HG02938 (cell line): ENCODE data around the gene IFIT2.
A peak's percentile ranks its signal among the peaks of the same experiment; 100 is the strongest.
"Not testable (repeated sequence)": the region's sequence is repeated elsewhere in the genome, so short reads cannot be mapped to it uniquely, and the experiment has no call there.

Experiments
- ATAC-seq: cut with Tn5 transposase; IDR thresholded peaks from one replicate; pipeline ENCODE4 v1.9.1; 2021; ENCODE audit warnings: mild to moderate bottlenecking, moderate library complexity; ENCODE audit not compliant: unreplicated experiment

Gene IFIT2

DNA sequence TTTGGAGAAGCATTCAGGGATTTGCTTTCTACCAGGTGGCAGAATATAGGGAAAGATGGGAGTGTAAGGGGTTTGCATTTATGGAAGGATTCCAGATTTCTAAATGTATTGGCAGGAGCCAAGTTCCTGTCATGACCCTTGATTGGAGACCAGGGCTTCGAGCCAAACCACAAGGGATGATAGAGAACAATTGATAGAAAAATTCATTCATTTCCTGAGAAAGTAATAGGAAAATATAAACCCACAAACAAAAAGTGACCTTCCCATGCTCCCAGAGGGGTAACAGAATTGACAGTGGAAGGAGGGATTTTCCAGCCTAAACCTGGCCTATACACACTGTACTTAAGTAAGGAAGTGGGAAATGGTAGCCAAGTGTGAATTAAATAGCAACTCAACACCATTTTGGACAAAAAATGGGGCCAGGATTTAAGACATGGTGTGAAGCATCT, 22.4 kb upstream of the IFIT2 start:
- ATAC-seq = no peak

DNA sequence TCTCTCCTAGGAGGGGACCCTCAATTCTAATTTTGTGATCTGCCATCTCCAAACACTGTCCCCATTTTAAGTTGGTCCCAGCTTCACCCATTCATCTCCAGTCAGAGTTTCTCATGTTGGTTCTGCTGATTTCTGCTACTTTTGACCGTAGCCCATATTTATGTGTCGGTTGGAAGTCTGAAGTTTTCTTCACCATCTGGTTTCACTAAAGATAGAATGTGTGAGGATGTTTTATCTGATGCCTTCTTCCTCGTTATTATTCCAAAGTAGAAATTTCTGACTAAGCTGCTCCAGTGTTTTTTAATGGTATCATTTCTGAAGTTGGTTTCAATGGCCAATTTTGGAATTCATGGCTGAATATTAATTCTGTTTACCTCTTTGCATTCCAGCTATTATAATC, 21.3 kb upstream of the IFIT2 start:
- no peak for ATAC-seq

DNA sequence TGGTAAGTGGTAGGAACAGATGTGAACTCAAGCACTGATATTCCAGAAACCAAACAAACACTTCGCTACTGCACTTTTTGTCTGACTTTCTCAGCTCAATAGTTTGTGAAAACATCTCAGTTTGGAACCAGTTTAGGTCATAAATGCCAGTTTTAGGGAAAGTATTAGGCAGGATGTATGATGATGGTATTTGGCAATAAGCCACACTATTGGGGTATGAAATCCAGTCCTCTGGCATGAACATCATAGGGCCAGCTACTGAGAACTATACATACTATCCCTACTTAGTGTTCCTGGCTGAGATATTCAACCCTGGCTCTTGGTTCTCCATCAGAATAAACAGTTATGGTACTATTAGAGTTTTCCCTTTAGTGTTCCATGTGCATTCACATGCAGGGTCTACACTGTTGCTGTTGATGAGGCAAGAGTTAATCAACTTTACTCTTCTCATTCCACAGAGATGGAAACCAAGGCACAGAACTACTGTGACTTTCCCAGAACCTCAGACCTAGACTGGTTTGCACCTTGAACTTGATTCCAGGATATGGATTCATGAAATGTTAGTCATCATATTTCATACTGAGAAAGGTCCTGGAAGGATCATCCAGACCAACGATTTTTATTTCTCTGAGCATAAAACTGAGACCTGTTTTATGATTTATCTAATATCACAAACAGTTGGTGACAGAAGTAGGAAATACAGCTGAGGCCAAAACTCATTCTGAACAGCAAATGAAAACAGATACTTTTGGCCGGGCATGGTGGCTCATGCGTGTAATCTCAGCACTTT, 20.0 kb upstream of the IFIT2 start:
- ATAC-seq = no peak

DNA sequence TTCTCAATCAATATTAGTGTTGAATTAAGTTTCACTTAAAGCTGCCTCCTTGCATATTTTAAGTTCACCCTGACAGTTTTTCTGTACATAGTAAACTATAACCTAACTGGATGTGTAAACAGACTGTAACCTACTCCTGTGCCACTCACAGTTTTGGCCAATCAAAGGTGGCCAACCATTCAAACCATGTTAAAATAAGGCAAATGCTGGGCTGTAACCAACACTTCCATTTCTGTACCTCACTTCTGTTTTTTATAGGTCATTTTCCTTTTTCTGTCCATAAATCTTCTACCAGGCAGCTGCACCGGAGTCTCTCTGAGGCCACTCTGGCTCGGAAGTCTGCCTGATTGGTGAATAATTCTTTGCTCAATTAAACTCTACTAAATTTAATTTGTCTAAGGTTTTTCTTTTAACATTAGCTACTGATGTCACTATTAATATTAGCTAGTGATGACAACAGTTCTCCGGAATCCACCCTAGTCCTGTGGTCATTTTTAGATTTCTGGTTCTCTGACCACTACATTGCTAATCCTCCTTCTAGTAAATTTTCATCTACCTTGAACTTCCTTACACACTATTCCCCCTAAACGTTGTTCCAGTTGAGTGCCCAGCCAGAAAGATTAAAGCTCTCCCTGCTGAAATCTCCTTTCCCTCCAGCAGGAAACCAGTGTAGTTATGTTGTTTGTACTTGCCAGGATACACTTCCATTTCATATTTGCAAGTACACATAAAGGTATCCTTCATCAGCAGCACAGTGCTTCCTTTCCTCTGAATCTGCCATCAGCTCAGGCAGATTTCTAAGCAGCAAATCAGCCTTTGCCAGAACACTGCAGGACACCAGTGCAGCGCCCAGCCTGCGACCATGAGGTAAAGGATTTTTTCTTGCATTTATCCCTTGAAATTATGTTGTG, 18.6 kb upstream of the IFIT2 start:
- ATAC-seq = no peak

DNA sequence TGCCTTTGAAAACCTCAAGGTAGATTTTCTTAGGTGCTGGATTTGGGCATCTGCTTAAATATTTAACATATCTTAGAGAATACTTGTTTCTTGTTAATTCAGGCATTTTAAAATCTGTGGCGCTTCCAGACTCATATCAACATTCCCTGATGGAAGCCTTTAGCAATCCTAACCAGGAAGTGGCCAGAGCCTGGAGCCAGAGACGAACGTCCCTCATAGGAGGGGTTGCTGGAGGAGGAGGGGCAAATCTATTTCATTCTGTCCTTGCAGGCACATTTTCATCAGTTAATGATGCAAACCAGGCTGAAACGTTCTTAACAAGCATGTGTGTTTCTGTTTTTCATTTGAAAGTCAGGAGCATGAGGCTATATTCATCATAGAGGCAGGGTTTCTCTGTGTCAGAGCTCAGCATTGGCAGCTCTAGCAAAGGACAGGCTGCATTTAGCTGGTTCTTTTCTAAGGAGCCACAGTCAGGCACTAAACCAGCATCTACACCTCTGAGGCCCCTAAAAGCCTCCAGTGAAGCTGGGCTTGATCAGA, 17.8 kb upstream of the IFIT2 start:
- ATAC-seq = no peak

DNA sequence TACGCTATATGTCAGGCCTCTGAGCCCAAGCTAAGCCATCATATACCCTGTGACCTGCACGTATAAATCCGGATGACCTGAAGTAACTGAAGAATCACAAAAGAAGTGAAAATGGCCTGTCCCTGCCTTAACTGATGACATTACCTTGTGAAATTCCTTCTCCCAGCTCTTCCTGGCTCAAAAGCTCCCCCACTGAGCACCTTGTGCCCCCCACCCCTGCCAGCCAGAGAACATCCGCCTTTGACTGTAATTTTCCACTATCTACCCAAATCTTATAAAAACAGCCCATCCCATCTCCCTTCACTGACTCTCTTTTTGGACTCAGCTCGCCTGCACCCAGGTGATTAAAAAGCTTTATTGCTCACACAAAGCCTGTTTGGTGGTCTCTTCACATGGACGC, 17.1 kb upstream of the IFIT2 start:
- not testable (repeated sequence) for ATAC-seq

DNA sequence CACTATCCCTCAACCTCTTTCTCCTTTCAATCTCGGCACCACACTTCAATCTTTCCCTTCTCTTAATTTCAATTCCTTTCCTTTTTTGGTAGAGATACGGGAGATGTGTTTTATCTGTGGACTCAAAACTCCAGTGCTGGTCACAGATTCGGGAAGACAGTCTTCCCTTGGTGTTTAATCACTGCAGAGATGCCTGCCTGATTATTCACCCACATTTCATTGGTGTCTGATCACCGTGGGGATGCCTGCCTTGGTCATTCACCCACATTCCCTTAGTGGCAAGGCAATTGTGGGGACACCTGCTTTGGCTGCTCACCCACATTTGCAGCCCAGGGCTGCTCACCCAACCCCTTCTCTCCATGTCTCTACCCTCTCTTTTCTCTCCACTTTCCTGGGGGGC, 16.5 kb upstream of the IFIT2 start:
- ATAC-seq = not testable (repeated sequence)

DNA sequence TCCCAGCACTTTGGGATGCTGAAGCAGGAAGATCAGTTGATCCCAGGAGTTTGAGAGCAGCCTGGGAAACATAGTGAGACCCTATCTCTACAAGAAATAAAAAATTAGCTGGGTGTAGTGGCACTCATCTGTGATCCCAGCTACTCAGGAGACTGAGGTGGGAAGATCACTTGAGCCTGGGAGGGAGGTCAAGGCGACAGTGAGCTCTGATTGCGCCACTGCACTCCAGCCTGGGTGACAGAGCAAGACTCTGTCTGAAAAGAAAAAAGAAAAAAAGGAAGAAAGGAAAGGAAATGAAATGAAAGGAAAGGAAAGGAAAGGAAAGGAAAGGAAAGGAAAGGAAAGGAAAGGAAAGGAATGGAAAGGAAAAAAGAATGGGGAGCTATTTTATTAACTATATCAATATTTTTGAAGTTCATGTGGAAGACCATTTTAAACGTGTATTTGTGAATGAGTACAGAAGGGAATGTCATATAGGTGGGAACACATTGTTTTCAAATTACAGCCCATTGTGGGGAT, 7.1 kb upstream of the IFIT2 start:
- no peak for ATAC-seq

DNA sequence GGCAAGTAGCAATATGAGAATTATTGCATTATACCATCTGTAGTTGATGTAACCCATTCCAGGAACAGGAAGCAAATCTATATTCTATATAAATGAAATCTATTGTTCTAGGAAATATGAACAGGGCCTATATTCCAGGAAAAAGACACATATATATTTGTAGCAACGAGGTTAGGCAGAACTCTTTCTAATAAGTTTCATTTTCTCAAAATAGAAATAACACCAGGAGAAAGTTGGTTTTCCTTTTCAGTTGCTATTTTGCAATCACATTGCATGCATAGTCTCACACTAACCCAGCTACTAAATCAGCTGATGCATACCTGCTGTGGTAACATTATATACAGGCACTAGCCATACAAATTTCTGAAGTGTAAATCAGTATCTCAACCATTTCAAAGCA, 6.2 kb upstream of the IFIT2 start:
- ATAC-seq = no peak

DNA sequence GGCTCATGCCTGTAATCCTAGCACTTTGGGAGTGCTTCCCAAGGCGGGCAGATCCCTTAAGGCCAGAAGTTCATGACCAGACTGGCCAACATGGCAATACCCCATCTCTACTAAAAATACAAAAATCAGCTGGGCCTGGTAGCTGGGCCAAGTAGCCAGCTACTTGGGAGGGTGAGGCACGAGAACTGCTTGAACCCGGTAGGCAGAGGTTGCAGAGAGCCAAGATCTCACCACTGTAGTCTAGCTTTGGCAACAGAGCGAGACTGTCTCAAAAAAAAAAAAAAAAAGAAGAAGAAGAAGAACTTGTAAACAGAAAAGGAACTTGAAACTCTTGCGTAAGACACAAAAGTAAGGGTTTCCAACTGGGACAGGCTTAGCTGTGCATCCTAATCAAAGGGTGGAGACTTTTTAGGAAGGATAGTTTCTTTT, 5.6 kb upstream of the IFIT2 start:
- no peak for ATAC-seq

DNA sequence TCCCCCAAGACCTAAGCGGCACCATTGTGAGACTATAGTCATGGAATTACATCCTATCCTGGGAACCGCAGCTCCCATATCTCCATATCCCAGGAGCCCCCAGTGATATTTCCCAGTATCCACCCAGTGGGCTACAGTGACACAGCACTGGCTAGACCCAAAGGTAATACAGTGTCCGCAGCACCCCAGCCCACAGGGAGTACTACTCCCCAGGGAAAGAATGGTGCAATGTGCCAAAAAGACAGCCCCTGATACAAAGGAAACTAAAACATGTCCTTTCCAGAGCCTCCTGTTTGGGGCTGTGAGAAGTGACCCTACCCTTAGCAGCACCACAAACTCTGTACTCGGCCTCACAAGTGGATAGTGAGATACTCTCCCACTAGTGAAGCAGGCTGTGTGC, 4.5 kb upstream of the IFIT2 start:
- ATAC-seq = no peak

DNA sequence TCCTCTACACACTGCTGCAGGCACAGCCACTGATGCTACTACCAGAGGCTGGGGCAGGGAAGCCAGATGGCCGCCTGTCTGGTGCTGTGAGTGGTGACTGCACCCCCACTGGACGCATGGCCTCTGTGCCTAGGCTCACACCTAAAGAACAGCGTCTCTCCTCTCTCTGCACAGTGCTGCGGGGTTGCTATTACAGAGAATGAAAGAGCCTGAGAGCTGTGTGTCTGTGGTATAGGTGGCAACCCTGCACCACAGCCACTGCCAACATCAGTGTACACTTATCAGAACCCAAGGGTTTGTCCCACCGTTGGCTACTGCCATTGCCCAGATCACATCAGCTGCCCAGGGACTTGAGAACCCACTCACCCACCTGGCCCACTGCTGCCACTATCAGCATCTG, 4.1 kb upstream of the IFIT2 start:
- no peak for ATAC-seq

DNA sequence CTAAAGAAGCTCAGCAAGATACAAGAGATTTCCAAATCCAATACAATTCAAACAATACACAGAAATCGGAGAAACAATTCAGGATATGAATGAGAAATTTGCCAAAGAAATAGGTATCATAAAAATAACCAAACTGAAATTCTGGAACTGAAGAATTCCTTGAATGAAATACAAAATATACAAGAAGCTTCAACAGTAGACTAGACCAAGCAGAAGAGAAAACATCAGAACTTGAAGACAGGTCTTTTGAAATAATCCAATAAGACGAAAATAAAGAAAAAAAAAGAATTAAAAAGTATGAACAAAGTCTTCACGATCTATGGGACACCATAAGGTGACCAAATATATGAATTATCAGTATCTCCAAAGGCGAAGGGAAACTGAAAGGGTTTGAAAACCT, 2.8 kb upstream of the IFIT2 start:
- no peak for ATAC-seq

DNA sequence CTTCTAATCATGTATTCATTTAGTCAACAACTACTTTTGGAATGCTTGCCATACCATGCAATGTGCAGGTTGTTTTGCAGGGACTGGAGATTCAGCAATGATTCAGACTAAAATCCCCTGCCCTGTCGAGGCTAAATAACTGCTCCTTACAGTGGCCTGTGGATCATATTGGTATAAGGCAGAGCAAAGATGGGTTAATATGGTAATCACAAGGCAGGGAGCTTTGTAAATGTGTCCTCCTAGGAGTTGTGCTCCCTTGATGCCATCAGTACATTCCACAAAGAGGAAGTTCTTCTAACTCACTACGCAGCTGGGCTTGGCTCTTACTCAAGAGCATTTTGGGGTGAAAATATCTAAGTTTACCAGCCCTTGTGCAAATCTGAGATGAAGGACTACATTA, 614 bp upstream of the IFIT2 start:
- peak; percentile 18 for ATAC-seq

DNA sequence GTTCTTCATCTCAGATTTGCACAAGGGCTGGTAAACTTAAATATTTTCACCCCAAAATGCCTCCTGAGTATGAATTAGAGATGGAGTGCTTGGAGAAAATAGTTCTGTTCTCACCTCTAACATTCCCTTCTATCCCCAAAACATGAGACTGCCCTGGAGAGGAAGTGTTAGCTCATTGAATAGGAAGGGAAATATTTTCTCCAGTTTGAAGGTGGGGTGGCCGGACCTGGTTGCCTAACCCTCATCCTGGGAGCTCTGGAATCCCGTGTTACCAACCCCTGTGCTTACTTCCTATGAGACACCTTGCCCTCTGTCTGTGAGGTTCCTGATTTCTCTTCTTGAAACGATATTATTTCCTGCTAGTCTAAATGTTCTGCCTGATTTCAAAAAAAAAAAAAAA, 779 bp downstream of the IFIT2 start:
- no peak for ATAC-seq

DNA sequence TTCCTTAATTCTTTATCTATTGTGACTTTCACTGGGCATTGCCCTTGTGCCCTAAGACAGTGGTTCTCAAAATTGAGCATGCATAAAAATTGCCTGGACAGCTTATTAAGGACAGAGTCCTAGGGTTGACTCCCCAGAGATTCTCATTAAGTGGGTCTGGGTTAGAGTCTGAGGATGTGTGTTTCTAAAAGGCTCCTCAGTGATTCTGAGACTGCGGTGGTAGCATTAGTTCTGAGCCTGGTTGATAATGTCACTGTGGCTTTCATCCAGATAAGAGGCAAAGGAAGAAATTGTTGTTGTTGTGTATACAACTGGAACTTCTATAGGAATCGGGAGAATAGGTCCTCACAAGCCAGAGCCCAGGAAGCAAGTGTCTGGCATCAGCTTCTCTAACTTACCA, 1.3 kb downstream of the IFIT2 start:
- no peak for ATAC-seq

DNA sequence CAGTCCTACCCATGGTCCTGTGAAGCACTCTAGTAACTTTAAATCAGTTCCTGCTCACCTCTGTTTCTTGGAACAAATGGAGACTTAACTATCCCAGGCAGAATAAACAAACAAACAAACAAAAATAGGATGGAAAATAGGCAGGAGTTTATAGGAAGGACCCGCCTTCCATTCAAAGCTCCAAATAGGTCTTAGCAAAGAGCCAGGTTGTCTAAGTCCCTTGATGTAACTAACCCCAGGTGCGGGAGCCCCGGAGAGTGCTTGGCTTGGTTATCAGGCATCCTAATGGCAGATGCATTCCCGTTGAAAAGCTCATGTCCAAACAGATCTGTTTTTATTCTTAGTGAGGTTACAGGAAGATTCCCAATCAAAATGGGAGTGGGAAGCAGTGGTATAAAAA, 2.2 kb downstream of the IFIT2 start:
- no peak for ATAC-seq

DNA sequence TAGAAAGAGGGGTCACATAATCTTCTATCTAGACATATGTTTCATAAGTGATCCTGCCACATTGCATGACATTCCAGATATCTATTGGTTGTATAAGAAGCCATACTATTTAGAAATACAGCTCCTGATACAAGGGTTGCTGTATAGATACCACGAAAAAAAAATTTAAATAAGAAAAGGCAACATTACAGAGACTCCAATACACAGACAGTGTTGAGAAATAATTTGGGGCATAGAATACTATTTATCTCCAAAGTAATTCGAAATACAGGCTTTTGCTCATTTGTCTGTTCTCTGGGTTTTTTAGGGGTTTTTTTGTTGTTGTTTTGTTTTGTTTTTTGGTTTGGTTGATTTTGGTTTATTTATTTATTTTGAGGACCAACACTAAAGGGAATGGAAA, 2.6 kb downstream of the IFIT2 start:
- ATAC-seq = no peak

DNA sequence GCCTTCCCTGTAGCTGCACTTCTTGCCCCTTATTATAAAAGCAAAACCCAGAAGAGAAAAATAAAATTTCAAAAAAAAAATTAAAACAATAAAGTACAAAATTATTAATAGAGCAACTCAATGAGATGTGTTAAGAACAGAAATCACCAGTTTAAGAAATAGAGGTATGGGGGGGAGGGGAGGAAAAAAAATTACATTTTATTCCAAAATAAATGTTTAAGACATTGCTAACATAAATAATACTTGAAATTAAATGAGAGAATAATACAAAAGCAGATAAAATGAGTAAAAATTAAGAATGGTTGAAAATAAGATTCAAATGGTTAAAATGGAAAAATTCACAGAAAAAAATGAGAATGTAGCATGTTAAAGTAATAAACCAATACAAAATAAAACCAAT, 3.1 kb downstream of the IFIT2 start:
- no peak for ATAC-seq

DNA sequence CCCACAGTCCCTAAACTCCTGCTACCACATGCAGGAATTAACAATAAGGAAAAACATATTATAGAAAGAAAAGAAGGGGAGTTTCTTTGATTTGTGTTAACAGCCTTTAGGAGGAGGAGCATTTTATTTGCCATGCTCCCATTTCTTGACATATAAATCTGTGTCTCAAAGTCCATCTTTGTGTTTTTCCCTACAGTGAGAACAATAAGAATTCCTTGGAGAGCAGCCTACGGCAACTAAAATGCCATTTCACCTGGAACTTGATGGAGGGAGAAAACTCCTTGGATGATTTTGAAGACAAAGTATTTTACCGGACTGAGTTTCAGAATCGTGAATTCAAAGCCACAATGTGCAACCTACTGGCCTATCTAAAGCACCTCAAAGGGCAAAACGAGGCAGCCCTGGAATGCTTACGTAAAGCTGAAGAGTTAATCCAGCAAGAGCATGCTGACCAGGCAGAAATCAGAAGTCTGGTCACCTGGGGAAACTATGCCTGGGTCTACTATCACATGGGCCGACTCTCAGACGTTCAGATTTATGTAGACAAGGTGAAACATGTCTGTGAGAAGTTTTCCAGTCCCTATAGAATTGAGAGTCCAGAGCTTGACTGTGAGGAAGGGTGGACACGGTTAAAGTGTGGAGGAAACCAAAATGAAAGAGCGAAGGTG, 4.1 kb downstream of the IFIT2 start:
- ATAC-seq = no peak
